Non-pigmented ciliary epithelial cell (primary cell): ENCODE results near the gene PTGER2.

Experiments
- DNase-seq: peaks from one replicate; pipeline ENCODE4 v3.0.0-alpha.2; 2010; ENCODE audit warnings: low read depth

The PTGER2 gene, protein sequence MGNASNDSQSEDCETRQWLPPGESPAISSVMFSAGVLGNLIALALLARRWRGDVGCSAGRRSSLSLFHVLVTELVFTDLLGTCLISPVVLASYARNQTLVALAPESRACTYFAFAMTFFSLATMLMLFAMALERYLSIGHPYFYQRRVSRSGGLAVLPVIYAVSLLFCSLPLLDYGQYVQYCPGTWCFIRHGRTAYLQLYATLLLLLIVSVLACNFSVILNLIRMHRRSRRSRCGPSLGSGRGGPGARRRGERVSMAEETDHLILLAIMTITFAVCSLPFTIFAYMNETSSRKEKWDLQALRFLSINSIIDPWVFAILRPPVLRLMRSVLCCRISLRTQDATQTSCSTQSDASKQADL

DNA sequence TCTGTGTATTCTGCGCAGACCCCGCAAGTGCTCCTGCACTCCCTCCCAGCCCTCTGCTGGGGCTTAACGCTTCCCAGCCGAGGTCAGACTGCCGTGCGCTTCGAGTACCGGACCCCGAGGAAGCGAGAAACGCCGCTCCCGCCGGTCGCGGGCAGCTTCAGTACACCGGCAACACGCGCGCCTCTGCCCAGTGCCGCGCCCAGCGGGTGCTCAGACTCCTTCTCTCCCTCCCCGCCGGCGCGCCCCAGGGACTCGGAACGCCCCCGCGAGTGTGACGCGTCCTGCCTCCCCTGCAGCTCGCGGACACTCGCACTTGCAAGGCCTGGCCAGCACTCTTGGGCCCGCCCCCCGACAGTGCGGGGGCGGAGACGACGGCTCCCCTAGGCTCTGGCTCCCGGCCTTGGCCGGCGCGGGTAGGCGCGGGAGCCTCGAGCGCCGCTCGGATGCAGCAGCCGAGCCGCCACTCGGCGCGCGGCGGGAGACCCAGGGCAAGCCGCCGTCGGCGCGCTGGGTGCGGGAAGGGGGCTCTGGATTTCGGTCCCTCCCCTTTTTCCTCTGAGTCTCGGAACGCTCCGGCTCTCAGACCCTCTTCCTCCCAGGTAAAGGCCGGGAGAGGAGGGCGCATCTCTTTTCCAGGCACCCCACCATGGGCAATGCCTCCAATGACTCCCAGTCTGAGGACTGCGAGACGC, at the start of gene PTGER2:
TSS of gene PTGER2 (plus strand) at position 410 of the 692 bp plus-strand sequence. CDS start at position 647, 237 bp downstream.
- peak; percentile 76 for DNase-seq

DNA sequence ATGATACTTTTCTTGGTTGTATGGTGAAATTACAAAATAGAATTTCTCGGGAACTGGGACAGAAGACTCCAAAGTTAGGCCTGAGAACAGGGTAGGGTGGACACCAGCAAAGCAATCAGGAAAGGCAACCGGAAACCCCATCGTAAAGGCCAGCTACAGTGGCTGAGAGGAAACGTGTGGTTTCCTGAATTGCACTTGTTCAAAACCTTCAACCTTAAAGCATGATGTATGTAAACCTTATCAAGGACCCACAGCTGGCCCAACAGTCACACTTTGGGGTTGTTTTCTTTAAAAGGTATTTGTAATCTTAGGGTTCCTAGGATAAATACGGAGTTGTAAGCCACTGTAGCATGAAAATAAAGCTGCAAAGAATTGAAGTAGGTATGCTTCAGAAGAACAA, 48.9 kb upstream of the PTGER2 start:
- no peak for DNase-seq

DNA sequence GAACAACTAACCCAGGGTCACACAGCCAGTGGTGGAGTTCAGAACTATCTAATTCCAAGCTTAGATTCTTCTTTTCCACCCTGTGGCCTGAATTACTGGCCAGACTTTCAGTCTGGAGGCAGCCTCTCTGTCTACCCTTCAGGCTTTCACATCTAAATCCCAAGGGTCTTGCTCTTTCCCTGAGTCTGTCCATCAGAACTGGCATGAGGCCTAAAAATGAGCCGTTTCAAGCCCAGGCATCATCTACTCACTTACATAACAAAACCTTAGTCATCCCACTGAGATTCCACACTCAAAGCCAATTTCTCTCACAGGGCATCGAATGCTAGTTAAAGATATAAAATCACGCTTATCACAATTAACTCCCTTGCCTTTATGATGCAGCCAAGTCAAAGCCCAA, 47.9 kb upstream of the PTGER2 start:
- DNase-seq: no peak

DNA sequence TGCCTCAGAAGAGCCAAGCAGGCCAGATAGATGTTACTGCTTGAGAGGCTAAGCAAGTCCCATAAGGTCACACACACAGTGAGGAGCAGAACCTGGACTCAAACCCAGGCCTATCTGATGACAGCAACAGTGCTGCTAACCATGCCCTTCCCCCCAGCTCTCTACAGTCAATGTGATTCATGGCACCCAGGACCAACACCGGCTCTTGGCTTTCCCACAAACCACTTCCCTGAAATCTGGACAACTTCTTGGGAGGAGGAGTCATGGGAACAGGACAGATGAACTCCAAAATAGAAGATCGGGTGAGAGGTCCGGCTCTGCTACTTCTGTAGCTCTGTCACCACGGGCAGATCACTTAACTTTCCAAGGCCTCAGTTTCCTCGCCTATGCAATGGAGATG, 47.3 kb upstream of the PTGER2 start:
- DNase-seq: no peak

DNA sequence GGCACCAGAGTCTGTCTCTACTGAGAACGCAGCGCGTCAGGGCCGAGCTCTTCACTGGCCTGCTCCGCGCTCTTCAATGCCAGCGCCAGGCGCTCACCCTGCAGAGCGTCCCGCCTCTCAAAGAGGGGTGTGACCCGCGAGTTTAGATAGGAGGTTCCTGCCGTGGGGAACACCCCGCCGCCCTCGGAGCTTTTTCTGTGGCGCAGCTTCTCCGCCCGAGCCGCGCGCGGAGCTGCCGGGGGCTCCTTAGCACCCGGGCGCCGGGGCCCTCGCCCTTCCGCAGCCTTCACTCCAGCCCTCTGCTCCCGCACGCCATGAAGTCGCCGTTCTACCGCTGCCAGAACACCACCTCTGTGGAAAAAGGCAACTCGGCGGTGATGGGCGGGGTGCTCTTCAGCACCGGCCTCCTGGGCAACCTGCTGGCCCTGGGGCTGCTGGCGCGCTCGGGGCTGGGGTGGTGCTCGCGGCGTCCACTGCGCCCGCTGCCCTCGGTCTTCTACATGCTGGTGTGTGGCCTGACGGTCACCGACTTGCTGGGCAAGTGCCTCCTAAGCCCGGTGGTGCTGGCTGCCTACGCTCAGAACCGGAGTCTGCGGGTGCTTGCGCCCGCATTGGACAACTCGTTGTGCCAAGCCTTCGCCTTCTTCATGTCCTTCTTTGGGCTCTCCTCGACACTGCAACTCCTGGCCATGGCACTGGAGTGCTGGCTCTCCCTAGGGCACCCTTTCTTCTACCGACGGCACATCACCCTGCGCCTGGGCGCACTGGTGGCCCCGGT, 46.4 kb upstream of the PTGER2 start, which contains the start of gene PTGDR:
TSS of gene PTGDR (plus strand) at position 198 of the 778 bp plus-strand sequence. CDS start at position 315, 117 bp downstream.
- no peak for DNase-seq

DNA sequence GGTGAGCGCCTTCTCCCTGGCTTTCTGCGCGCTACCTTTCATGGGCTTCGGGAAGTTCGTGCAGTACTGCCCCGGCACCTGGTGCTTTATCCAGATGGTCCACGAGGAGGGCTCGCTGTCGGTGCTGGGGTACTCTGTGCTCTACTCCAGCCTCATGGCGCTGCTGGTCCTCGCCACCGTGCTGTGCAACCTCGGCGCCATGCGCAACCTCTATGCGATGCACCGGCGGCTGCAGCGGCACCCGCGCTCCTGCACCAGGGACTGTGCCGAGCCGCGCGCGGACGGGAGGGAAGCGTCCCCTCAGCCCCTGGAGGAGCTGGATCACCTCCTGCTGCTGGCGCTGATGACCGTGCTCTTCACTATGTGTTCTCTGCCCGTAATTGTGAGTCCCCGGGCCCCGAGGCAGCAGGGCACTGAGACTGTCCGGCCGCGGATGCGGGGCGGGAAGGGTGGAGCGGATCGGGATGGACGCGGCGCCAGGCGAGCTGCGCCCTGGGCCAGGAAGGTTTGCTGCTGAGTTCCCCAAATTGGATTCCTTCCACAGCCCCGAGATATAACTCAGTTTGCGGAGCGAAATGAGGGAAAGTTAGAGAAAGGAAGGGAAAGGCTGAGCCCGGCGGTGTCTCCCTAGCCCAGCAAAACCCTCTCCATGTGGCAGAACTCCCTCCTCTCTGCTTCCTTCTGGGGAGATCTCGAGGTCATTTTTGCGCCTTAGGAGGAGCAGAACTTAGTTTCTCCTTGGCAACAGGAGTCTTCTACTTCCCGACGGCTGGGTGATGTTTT, 45.6 kb upstream of the PTGER2 start:
- DNase-seq: no peak

DNA sequence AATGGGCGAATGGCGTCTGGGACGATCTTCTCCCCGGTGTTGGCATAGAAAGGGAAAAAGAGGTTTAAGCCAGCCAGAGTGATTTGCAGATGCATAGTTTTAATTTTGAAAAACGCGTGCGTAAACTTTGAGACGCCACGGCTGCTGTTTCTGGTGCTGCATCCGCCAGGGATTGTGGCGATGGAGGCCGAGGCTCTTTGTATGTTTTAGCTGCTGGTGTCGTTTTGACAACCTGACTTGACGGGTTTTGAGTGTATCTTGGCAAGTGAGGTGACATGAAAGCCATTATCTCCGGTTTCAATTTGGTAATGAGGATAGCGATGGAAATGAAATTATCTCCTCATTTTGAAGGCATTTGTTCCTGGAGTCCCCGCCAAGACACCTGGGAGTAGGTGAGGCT, 45.0 kb upstream of the PTGER2 start:
- no peak for DNase-seq

DNA sequence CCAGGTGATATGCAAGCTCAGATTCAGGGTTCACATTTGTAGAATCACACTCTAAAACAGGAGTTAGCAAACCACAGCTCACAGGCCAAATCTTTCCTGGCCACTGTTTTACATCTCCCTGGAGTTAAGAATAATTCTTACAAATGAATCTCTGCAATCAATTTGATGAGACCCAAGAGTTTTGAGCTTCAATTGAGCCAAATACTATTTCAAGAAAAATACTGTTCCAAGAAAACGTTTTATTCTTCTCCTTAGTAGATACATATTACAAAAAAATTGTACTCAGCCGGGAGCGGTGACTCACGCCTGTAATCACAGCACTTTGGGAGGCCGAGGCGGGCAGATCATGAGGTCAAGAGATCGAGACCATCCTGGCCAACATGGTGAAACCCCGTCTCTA, 44.1 kb upstream of the PTGER2 start:
- DNase-seq: no peak

DNA sequence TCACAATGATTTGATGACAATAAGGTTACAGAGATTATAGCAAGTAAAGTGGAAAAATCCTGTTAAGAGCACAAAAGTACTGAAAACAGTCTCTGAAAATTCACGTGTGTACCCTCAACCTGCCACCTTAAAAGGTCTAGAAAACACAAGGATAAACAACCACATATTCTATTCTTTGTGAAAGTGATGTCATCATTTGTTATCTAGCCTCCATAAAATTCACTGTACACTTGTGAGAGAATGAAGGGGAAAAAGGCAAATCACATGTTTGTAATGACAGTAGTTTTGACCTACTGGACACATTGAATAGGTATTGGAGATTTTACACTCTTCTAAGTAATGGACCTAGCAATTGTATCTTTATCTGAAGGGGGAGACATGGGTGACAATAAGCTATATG, 42.6 kb upstream of the PTGER2 start:
- no peak for DNase-seq

DNA sequence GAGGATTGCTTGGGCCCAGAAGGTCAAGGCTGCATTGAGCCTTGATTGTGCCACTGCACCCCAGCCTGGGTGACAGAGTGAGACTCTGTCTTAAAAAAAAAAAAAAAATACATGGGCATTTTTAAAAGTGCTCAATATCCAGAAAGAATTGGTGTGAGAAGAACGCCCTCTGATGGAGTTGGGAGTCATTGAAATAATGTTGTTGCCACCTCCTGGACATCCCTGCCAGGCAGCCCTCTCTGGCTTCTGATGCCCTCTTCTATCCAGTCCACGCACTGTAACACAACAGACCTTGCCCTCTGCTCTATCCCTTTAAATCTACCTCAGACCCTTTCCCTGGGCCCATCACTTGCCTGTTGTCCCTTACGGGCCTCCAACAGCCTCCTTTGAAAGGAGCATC, 41.7 kb upstream of the PTGER2 start:
- DNase-seq: no peak

DNA sequence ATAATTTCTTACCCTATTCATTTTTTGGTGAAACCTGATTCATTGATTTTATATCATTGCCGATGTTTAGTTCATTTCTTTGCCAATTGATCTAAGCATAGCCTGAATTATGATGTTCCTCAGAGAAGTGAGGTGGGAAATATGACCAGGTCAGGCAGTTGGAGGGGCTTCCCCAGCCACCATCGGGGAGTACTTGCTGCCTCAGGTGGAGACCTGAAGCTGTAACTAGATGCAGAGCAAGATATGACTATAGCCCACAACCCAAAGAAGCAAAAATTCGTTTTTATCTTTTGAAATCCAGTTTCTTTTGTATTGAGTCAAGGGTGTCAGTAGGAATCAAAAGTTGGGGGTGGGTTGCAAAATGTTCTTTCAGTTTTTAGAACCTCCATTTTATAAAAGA, 38.7 kb upstream of the PTGER2 start:
- no peak for DNase-seq

DNA sequence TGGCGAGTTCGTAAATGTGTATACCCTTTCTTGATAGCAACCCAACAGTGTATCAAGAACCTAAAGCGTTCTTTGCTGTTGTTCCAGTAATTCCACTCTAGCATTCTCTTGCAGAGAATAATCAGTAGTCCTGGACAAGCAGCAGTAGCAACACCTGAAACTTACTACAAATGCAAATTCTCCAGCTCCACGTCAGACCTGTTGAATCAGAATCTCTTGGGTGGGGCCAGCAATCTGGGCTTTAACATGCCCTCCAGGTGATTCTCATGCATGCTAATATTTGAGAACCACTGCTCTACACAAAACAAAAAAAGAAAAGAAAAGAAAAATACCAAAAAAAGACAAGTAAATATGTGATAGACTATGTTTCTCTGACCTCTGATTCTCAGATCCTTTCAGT, 36.6 kb upstream of the PTGER2 start:
- no peak for DNase-seq

DNA sequence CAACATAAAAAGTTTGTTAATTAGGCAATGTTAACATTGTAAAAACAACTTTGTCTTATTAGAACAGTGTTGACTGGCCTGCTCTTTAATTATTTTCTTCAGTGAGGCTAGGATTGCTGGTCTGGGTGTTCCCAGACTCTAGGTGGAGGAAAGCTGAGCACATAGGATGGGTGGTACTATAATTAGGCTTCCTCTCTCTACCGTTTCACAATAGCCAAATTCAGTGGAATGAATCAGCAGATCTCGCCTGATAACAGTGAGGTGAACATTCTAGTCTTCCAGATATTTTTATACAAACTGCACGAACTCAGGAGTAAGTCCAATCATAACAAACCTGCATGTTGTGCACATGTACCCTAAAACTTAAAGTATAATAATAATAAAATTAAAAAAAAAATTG, 34.7 kb upstream of the PTGER2 start:
- peak; percentile 34 for DNase-seq

DNA sequence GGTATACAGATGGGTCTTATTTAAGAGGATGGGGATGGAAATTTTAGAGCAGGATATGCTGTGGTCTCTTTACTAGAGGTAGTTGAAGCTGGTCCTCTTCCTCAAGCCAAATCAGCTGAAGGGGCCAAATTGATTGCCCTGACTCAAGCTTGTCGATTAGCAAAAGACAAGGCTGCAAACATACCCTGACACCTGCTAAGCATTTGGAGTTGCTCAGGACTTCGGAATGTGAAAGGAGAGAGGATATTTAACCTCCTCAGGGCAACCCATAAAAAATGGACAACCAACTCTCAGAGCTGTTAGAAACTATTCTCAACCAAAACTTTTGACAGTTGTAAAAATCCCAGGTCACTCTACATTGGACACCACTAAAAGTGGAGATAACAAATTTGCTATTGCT, 31.0 kb upstream of the PTGER2 start:
- DNase-seq: no peak

DNA sequence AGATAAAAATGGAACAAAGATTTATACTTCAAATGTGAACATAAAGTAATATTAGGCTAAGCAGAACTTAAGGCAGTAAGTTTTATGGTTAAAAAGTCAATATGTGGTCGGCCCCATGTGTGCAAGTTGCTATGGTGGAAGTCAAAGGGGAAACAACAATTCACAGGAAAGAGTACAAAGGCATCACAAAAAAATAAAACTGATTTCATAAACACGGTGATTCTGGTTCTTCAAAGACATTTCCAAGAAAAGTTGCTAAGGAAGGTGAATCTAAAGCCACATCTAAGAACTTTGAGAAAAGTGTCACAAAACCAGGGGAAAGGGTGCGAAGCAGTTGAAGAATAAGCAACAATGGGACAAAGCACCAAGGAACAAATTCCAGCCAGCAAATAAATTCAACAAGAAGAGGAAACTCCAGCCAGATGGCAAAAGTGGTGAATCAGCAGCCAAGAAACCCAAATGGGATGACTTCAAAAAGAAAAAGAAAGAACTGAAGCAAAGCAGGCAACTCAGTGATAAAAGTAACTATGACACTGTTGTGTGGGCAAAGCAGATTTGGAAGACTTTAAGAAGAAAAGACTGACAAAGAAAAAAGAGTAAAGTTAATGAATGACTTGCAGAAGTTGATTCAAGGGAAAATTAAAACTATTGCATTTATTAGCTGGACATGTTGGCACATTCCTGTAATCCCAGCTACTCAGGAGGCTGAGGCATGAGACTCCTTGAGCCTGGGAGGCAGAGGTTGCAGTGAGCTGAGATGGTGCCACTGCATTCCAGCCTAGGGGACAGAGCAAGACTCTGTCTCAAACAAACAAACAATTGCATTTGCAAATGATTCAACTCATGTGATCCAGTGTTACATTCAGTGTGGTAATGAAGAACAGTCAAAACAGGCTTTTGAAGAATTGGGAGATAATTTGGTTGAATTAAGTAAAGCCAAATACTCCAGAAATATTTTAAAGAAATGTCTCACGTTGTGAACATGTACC, 27.2 kb upstream of the PTGER2 start:
- no peak for DNase-seq

DNA sequence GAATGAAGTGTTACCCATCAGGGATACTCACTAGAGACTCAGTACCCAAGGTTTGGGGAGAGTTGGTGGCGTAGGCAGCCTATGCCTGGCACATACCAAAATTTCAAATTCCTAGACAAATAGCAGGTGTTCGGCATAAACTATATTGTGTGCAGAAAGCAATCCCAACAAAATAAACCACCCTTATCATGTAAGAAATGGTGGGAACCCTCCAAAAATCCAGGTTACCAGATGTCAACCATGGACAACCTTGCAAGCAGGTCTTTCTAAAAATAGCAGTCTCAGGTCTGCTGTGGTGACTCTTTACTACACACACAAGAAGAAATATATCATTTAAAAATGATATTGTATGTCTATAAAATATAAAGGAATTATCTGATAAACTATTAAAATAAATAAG, 17.7 kb upstream of the PTGER2 start:
- no peak for DNase-seq

DNA sequence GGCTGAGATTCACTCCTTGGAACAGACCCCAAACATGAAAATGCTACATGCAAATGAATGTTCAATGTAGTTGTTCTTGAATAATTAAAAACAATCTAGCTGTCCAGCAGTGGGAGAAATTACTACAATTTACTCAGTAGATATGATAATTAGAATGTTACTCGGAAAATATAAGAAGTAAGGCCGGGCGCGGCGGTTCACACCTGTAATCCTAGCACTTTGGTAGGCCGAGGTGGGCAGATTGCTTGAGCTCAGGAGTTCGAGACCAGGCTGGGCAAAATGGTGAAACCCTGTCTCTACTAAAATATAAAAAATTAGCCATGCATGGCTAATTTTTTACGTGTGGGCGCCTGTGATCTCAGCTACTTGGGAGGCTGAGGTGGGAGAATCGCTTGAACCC, 15.3 kb upstream of the PTGER2 start:
- DNase-seq: no peak

DNA sequence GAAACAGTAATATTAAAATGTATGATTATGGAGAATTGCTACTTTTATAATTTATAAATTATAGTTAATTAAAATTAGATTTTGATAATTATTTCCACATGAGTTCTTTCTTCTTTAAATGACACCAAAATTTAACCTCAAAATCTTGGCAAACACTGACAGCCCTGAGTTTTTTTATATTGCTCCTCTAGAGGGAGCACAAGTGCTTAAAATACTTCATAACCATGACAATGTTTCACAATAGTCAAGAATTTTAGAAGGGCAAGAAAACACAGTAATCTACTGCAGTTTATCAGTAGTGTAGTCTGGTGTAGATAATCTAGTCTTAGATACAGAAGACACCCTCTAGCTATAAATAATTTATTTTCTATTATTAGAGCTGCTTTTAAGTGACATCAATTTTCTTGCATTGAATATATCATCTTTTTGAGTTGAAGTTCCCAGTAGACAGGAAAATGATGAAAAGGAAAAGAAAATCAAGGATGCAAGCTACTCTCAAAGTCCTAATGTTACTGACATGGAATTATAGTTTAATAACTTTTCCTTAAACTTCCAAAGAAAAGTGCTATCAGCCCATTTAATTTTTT, 14.3 kb upstream of the PTGER2 start:
- no peak for DNase-seq

DNA sequence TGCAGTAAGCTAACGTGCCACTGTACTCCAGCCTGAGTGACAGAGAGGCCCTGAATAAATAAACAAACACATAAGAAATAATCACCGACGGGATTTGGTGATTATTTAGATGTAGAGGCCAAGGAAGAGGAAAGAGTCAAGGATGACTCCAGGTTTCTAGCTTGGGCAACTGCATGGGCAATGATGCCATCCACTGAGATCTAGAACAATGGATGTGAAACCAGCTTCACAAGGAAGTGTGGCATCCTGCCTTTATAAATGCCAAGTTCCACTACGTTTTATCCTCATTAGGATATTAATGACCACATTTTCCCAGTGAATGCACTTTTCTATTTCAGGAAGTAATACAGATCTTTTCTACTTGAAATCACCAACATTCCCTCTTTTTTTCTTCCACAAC, 10.9 kb upstream of the PTGER2 start:
- DNase-seq: no peak

DNA sequence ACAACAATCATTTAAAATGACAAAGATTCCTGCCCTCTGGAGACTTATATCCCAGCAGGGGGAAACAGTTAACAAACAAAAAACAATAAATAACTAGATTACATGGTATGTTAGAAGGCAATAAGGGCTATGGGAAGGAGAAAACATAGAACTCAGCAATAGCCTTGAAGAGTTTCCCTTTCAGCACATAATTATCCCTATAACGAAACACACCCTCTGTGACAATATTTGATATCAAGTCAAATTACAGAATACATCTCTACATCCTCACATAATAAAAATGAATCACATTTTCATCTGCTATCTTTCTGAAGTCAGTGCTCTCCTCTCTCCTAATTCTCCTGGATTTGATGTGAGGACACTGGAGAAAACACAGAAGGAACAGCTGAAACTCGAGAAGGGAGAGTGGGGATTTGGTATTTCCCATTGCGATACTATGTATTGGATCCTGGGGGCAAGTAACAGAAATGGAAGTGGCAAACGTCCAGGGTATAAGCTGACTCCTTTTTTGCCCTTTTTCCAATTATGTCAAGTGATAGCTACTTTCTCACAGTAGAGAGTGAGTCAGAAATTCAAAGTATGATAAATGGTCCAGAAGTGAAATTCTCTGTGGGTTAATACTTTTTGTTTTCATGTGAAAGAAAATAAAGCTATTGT, 9.7 kb upstream of the PTGER2 start:
- no peak for DNase-seq
